Endometrial microvascular endothelial cells (primary cell): ENCODE results near the gene MYO1G. TPM values are rescaled to one million over a fixed set of nuclear protein-coding genes. Genes with fewer than 3 reads are reported as not detected.

ENCODE experiments used
- in situ Hi-C: cut with HindIII; loops from 2 replicates; pipeline ENCODE4 v1.10.0; 2017; ENCODE audit warnings: low sequenced_read_pairs, low pct_unique_long_range_greater_than_20kb; ENCODE audit errors: inconsistent ontology term
- total RNA-seq: library from RNA; depleted of rRNA; stranded (reverse); fragments of >200 nt; gene quantifications from one replicate; pipeline ENCODE4 v1.2.3, GENCODE V29; 2015; ENCODE audit errors: inconsistent ontology term

MYO1G gene
- total RNA-seq, 1 donor from 2014 or later: not detected

DNA sequence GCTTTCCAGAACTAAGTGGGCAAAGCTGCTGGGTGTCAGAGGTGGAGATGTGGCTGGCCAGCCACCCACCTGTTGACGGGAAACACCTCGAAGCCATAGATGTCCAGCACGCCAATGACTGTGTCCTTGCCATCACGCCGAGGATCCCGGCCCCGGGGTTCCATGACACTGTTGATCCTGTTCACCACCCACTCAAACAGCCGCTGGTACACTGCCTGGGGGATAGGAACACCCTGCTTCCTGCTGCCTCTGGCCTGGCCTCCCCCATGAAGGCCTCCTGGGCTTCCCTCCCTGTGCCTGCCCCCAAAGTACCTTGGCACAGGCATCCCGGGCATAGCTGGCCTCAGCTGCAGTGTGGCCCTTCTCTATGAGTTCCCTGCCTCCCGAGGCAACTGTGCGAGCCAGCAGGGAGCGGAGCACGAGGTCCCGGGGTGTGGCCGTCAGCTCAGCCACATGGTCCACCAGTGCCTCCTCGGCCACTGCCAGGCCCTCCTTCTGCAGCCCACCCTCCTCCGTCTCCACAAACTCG, 8.2 kb downstream of the MYO1G start:
- in situ Hi-C loops: no loop called here

DNA sequence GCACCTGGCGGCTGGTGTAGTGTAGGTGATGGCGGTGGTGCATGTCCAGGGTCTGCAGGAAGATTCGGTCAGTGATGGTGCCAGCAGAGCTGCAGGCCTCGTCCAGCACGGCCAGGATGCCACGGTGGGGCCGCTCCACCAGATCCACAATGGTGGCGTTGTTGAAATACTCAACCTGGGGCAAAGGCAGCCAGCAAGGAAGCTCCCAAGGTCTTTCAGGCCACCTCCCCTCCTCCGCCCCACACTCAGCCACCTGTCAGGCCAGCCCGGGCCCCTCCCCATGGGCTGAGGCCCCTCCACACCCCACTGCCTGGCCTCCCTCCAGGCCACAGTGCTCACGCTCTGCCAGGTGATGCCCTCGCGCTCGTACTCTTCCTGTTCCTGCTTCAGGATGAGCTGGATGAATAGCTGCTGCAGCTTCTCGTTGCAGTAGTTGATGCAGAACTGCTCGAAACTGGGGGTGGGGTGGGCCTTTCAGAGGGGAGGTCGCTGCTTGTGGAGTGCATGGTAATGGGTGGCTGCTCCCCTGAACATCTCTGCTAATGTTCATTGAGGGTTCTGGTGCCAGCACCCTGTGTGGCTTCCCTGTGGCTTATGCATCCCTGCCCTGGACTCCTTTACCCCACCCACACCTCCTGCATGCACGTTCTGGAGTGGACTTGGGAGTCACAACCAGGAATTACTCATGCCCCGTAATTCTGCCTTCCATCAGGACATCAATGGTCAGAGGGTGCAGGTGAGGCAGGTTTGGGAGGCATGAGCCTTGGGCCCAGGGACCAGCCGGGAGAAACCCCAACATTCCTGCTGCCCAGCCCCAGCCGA, 8.9 kb downstream of the MYO1G start:
- in situ Hi-C loops: no loop called here

DNA sequence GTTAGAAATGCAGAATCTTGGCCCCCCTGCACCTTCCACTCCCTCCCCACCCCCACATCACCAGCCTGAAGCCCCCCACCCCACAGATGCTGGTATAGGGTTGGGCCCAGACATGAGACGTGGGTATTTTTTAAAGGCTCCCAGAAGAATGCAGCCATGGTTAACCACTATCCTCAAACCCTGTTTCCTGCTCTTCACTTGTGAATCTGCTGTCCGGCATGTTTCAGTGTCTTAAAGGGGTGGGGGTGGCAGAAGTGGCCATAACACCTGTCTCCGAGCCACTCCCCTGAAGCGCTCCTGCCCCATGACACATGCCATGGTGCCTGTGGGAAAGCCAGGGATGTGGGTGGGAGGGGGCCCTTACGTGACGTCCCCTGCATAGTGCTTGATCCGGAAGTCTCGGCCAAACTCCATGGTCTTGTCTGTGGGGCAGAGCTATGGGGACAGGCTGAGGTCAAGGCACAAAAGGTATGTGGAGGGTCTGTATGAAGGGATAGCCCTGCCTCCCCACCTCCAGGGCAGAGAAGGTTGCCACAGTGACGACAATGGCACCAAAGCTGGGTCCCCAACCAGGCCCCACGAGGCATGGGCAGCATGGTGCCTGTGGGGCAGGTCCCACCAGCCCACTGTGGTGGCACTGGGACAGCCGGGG, 9.6 kb downstream of the MYO1G start:
- in situ Hi-C loops: no loop called here

DNA sequence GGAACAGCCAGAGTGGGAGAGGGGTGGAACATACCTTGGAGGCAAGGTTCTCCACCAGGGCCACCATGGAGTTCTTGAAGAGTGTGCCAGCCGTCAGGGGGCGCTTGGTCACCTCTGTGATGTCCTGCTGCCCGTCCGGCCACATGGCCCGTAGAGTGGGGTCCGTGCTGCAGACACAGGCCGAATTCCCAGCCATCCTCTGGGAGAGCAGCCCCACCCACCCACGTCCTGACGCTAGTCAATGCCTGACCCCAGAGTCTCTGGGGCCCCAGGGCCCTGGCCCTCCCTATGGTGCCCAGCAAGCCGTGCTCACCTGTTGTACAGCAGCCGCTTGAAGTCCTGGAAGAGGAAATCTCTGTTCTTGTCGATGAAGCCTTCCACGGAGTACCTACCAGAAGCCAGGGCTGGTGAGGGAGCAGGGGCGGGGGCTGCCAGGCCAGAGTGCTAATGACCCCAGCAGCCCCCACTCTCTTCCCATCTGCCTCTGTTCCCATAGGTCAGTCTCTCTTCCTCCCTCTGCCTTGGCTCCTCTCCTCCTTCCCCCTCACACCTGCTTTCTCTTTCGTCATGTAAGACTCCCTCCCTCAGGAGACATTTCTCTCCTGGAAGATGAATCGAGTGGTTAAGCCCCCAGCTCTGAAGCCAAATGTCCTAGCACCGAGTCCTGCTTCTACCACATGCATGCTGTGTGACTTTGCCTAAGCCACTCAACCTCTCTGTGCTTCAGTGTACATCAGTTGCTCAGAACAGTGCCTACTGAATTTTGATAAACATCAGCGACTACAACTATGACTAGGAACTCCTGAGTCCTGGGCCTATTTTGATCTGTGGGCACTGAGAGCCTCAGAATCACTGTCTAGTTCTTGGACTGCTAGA, 11.0 kb downstream of the MYO1G start:
- in situ Hi-C loops: no loop called here

DNA sequence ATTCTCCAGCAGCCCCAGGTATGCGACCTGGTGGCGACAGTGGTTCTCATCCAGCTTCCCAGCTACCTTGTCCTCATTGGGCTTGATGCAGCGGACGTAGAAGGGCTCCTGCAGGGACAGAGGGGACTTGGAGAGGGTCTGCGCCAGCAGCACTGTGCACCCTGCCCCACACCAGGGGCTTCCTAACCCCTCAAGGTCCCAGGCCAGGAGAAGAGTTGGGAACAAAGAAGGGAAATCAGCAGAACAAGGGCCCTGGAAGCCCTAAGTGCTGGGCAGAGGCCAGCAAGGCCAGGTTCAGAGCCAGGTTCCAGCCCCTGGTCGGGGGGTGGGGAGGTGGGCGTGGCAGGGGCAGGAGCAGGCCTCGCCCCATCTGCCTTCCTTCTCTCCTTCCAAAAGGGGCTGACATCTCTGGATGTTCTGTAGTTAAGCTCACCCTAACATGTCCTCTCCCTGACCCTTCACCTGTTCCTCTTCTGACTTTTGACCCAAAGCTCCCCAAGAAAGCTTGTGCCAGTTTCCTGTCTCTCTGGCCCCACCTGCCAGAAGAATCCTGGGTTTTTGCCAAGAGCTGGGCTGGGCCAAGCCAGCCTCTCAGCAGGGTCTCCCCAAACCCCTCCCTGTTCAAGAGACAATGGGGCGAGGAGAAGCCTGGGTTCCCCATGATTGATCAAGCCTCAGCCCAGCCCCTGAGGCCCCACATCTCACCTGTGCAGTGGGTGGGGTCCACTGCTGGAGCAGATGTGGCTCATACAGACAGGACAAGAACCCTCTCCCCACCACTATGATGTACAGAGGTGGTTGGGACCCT, 11.9 kb downstream of the MYO1G start:
- in situ Hi-C loops: no loop called here

DNA sequence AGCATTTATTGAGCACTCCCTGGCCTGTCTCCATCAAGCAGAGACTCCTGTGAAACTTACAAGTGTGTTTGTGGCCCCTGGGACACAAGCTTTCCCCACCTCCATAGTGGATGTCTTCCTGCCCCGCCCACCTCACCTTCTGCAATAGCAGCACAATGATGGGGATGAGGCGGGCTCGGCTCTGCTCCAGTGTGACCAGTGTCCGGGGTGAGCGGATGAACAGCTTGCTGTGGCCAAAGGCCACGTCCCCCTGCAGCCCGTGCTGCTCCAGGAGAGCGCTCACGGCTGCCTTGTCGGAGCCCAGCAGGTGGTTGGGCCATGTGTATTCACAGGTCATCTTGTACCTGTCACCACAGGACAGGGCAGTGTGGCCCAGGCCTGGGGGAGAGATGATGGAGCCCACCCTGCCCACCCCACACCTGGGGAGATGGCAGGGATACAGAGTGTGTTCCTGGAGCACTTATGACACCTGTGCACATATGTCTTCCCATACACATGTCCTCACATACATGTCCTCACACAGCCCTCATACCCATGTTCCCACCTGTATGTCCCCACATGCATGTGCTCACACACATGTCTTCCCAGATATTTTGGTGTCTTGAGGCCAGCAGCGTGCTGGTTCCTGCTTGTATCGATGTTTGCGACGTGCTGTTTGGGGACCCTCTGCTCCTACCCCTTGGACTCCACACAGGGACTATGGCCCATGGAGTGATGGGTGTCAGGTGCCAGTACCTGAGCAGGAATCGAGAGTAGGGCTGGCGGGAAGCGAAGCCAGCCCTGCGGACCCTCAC, 12.7 kb downstream of the MYO1G start:
- in situ Hi-C loops: no loop called here

DNA sequence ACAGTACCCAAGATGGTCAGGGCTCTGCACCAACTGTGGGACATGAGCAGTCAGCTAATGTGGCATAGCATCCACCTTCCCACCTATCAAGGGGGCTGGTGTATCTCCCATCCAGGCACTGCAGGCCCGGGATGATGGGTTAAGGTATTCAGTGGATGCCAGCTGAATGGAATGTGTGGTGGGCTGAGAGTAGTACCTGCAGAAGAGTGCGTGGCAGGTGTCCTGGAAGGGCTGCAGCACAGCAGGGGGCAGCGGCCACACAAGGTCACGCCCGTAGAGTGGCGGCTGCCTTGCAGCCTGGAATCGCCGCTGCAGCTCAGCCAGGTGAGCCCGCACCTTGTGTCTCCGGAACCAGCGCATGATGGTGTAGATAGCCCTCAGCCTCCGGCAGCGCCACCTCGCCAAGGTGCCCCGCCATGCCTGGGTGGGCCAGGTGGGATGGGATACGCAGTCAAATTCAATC, 13.3 kb downstream of the MYO1G start:
- in situ Hi-C loops: no loop called here

DNA sequence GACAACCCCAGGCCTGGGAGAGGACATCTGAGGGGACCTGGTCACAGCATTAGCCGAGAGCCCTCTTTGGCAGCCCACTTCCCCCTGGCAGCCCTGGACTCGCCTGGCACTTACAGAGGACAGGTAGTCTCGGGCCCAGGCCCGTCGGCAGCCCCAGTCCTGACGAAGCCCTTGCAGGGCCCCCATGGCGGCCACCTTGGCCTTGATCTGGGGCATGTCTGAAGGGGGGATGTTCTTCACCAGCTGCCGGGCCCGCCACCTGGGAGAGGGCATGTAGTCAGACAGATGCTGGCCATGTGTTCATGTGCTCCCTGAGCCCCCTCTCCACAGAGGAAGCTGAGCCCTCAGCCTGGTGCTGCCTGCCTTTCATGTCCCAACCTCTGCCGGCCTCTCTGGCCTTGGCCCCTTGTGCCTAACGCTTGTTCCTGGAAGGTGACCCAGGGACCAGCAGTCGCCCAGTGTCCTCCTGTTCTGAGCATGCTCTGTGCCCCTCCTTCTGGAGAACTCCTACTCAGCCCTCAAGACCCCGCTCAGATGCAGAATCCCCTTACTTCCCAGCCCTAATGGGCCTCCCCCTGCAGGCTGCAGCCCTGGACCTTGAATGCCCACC, 13.9 kb downstream of the MYO1G start:
- in situ Hi-C loops: no loop called here

DNA sequence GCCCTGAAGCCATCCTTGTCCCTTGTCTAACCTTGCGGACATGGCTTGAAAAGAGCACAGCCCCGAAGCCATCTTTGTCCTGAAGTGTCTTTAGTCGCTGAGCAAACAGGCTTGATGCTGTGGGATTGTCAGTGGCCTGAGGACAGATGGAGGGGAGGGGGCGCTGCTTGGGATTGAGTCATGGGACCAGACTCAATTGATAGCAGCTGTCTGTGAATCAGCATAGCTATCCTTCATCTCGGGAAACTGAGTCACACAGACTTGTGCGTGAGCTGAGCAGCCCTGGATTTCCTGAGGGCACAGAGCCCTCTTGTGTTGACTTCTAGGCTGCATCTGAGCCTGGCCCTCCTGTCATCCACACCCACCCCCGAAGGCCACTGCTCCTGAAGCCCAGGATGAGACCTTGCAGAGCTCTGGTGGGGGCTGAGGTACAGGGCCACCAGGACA, 14.4 kb downstream of the MYO1G start:
- in situ Hi-C loops: no loop called here

DNA sequence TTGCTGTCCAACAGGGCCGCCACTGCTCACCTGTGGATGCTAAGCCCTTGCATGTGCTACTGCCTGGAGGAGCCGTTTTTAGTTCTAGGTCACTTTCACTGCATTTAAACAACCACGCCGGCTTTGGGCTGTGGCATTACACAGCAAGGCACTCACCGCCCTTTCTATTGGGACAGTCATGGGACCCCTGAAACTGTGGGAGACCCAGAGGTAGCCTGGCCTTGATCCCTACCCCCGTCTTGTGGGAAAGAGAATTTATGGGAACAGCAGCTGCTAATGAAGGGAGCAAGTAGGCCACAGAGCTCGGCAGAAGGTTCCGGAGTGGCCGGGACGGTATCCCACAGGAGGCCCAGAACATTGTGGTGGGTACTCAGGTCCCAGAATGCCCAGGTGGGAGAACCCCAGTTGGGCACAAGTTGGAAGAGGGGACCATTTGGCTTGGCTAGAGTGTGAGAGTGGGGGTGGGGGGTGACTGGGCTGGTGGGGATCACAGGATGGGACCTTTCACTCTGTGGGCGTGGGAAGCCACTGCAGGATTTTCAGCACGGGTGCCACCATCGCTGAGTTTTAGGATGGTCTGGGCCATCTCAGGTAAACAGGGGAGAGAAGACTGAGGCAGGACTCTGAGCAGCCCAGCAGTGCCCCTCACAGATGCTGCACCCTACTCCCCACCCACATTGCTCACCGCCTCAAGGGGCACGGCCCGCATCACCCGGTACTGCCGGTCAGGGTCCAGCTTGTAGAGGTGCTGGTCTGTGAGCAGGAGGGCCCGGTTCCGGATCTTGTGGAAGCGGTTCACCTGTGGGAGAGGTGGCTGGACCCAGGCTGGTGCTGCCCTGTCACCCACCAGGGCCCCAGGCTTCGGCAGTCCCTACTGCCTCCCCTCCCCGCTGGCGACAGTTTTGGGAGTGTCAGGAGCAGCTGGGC, 15.2 kb downstream of the MYO1G start:
- in situ Hi-C loops: no loop called here

DNA sequence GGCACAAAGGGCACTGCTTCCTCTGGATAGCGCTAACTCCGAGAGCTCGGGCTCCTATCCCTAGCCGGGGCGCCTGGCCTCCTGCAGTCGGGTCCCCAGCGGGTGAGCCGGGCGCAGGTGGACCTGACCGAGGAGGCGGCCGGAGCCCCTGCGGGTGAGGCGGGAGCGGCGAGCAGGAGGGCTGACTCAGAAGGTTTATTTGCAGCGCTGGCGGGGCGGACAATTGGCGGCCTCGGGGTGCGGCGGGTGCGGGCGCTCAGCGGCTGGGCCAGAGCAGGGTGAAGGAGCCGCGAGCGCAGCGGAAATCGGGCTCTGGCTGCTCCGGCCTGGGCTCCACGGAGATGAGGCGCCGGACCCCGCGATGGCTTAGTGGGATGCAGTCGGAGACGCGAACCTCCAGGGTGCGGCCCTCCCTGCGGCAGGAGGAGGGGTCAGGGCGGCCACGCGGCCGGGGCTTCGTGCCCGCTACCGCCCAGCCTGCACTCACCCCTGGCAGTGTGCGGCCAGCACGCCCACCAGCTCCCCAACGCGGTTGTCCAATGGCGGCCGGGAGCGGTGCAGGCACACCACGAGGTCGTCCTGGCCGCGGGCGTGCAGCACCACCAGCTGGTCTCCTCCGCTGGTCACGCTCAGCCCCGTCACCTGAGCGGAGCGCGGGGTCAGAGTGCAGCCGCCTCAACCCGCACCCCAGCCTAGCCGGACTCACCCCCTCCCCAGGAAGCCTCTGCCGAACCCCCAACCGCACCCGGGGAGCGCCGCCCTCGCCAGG, 16.1 kb downstream of the MYO1G start:
- in situ Hi-C loops: no loop called here

DNA sequence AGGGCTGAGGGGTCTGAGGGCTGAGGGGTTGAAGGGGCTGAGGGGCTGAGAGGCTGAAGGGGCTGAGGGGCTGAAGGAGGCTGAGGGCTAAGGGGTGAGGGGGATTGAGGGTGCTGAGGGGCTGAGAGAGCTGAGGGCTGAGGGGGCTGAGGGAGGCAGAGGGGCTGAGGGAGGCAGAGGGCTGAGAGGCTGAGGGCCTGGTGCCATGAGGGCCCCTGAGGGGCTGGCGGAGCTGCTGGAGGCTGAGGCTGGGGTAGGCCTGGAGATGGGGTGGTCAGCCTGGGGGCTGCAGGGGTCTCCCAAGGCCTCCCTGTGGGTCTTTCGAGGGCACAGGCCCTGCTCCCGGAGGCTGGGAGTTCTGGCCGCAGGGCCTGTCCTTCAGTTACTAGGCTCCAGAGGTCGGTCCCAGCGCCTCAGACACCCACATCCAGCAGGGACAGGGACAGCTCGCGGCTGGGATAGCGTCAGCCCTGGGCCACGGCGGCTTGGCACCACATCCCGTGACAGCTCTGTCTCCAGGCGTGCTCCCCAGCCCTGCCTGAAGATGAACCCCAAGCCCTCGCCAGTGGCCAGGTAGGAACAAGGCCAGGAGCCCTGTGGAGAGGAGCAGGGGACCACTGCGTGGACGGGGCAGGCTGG, 16.9 kb downstream of the MYO1G start:
- in situ Hi-C loops: no loop called here

DNA sequence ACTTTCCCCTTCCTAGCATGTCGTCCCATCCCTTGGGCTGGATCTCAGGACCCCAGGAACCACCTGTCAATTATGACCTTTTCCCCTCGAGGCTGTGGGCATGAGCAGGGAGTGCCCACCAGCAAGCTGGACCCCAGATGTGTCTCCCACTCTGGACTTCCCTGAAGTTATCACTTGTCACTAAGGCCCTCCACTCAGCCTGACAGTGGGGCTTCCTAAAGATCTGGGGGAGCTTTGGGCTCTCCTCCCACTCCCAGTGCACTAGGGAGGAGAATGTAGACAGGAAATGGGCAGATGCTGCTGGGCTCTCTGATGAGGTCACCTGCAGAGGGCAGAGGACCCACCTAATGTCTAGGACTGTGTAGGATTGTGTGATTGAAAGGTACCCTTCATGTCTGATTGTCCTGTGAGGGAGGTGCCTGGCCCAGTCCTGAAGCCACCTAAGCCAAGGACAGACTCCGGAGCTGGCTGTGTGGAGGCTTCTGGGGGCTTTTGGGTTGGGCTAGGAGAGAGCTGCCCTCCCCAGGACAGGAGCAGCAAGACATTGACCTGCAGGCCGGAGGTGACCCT, 18.7 kb downstream of the MYO1G start:
- in situ Hi-C loops: no loop called here

DNA sequence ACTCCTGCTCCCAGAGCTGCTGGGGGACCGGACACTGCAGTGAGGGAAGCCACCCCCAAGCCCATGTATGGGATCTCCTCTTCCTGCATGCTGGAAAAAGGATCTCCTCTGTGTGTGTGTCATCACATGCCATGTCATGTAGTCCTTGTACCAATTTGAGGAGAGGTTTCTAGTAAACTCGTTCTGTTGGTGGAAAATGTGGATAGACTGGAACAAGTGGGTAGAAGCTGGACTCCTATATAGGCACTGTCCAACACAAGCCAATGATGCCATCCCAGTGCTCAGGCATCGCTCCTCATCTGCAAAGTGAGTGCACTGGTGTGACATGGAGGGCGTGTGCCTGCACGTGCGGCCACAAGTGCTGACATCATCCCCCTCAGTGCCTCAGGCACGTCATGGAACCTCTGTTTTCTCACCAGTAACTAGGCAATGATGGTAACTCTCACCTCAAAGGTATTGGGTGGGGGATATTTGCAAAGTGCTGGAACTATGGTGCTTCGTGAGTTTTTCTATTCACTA, 19.3 kb downstream of the MYO1G start:
- in situ Hi-C loops: no loop called here
